HCT116 (cell line): ENCODE measurements around the gene ZSWIM6.

Experiments
- CBX3 ChIP-seq: IDR thresholded peaks from 2 replicates; pipeline ENCODE4 v1.6.1; 2012; ENCODE audit warnings: low read depth
- CTCF ChIP-seq, 3 experiments: fragments of 200-600 bp in 1 of 3; sonication (generic) in 1 of 3; IDR thresholded peaks in 2 of 3; conservative IDR thresholded peaks in 1 of 3; 2 replicates each; pipeline ENCODE4 v1.5.1; 2012 to 2017; ENCODE audit warnings: low read depth in 2 of 3, low read length in 2 of 3, antibody characterized with exemption in 1 of 3, borderline replicate concordance in 1 of 3, control low read depth in 1 of 3, mild to moderate bottlenecking in 1 of 3, mixed read lengths in 1 of 3, mixed run types in 1 of 3, moderate library complexity in 1 of 3; ENCODE audit not compliant: insufficient read depth in 1 of 3
- EZH2 ChIP-seq: fragments of 200-600 bp; sonication (generic); IDR thresholded peaks from 2 replicates; pipeline ENCODE4 v1.6.1; 2017; ENCODE audit warnings: antibody characterized with exemption, mixed run types
- MAX ChIP-seq: IDR thresholded peaks from 2 replicates; pipeline ENCODE4 v1.6.1; 2012
- POLR2A ChIP-seq: IDR thresholded peaks from 2 replicates; pipeline ENCODE4 v1.7.0; 2011; ENCODE audit warnings: borderline replicate concordance; ENCODE audit not compliant: insufficient read depth, insufficient read length; ENCODE audit errors: extremely low read depth
- POLR2AphosphoS5 ChIP-seq: IDR thresholded peaks from 2 replicates; pipeline ENCODE4 v1.6.1; 2011; ENCODE audit warnings: mild to moderate bottlenecking, low read depth, low read length, moderate library complexity
- SIN3A ChIP-seq: IDR thresholded peaks from 2 replicates; pipeline ENCODE4 v1.6.1; 2012; ENCODE audit warnings: low read depth
- SP1 ChIP-seq: IDR thresholded peaks from 2 replicates; pipeline ENCODE4 v1.6.1; 2012; ENCODE audit warnings: low read depth
- YY1 ChIP-seq: IDR thresholded peaks from 2 replicates; pipeline ENCODE4 v1.6.1; 2011; ENCODE audit warnings: low read length, low read depth, moderate library complexity, mild to moderate bottlenecking; ENCODE audit not compliant: insufficient replicate concordance; ENCODE audit errors: extremely low read depth

GRCh38 chr5:61551637-61552313 lies 219.7 kb downstream of the ZSWIM6 start:
- TF ChIP-seq MAX (no peak), CBX3 (no peak), EZH2 (no peak), SIN3A (no peak), POLR2A (no peak), CTCF (IDR thresholded peaks at IDR 0.05 in 2 of 3, conservative IDR thresholded peaks at IDR 0.05 in 1 of 3; ENCODE audit: borderline replicate concordance in 1 of 3, insufficient read depth in 1 of 3, low read depth in 2 of 3, low read length in 2 of 3) (no peak), POLR2AphosphoS5 (no peak), YY1 (no peak), SP1 (no peak)
